Activated CD4-positive, alpha-beta memory T cell treated with anti-CD3 and anti-CD28 coated beads for 36 hours (primary cell): ENCODE results near the gene C19orf53. TPM values are rescaled to one million over a fixed set of nuclear protein-coding genes. Genes with fewer than 3 reads are reported as not detected.

ENCODE experiments used
- total RNA-seq, 2 experiments: library from RNA; stranded (reverse); gene quantifications; one replicate each; pipeline ENCODE4 v1.2.3, GENCODE V29; 2021

Gene C19orf53
- total RNA-seq, 2 experiments from 2014 or later = 124 to 142 TPM

Other genes starting within 250 kb of the C19orf53 start
- 10 to 100 TPM; 17.7 to 19.3 TPM for gene MRI1, start 9.9 kb upstream of the C19orf53 start, total RNA-seq
- 10 to 100 TPM in 1 of 2 experiments, 1 to 10 TPM in 1; 9.2 to 10.2 TPM for gene ZSWIM4, start 21.0 kb downstream of the C19orf53 start, total RNA-seq
- 1 to 10 TPM; 1.1 to 2.7 TPM for gene NANOS3, start 102.7 kb downstream of the C19orf53 start, total RNA-seq
- 1 to 10 TPM; 7.7 to 9.0 TPM for gene BRME1, start 131.7 kb downstream of the C19orf53 start, total RNA-seq
- gene CC2D1A, start 131.7 kb downstream of the C19orf53 start, total RNA-seq = 10 to 100 TPM; 25.8 to 31.0 TPM
- under 1 TPM; 0.34 to 0.50 TPM for gene PODNL1, start 164.0 kb downstream of the C19orf53 start, total RNA-seq
- gene DCAF15, start 178.1 kb downstream of the C19orf53 start, total RNA-seq = 10 to 100 TPM; 67.0 to 72.0 TPM
- 10 to 100 TPM; 14.4 to 15.2 TPM for gene RFX1, start 231.9 kb downstream of the C19orf53 start, total RNA-seq